PC-9 (cell line): Measurements from ENCODE around the gene CCDC78. TPM values are rescaled to one million over a fixed set of nuclear protein-coding genes. Genes with fewer than 3 reads are reported as not detected.
"Not testable (repeated sequence)": the region's sequence is repeated elsewhere in the genome, so short reads cannot be mapped to it uniquely, and the experiment has no call there.

Source experiments
- BruUV-seq: library from RNA; stranded (reverse); fragments of 400-500 nt; replicated peaks from 2 replicates; lab custom pipeline; 2021; lab: Mats Ljungman, UMichigan
- CTCF ChIA-PET: fragments of 300-600 bp; sonication (Branson Sonifier 250); formaldehyde crosslinking; loops from one replicate; lab custom pipeline; 2022; ENCODE audit warnings: antibody characterized with exemption; lab: Charles Lee
- POLR2A ChIA-PET: fragments of 300-600 bp; sonication (Branson Sonifier 250); formaldehyde crosslinking; loops from one replicate; lab custom pipeline; 2022; ENCODE audit warnings: antibody characterized with exemption; ENCODE audit not compliant: unreplicated experiment; lab: Charles Lee
- DNase-seq, 2 experiments: peaks; one replicate each; pipeline versions ENCODE4 v3.0.0 to v3.0.0-alpha.2; 2015 to 2022; ENCODE audit warnings: mixed read lengths in 1 of 2
- H2AFZ ChIP-seq: fragments of 200-600 bp; sonication (generic); 2 replicates; pipeline ENCODE4 v1.8.1; 2017; ENCODE audit warnings: antibody characterized with exemption
- H3F3A ChIP-seq: fragments of 200-600 bp; sonication (generic); 2 replicates; pipeline ENCODE4 v1.8.1; 2017; ENCODE audit warnings: antibody characterized with exemption, mild to moderate bottlenecking, low read depth; ENCODE audit not compliant: insufficient read depth
- H3K27ac ChIP-seq: fragments of 200-600 bp; sonication (generic); 2 replicates; pipeline ENCODE4 v1.6.1; 2016; ENCODE audit warnings: mixed run types
- H3K27me3 ChIP-seq: fragments of 200-600 bp; sonication (generic); 2 replicates; pipeline ENCODE4 v1.6.1; 2016; ENCODE audit warnings: low read depth, mixed run types; ENCODE audit not compliant: insufficient read depth
- H3K36me3 ChIP-seq: fragments of 200-600 bp; sonication (generic); 2 replicates; pipeline ENCODE4 v1.6.1; 2016; ENCODE audit warnings: low read depth, mixed run types
- H3K4me1 ChIP-seq: fragments of 200-600 bp; sonication (generic); replicated peaks from 2 replicates; pipeline ENCODE4 v1.6.1; 2016; ENCODE audit warnings: mixed run types; ENCODE audit not compliant: insufficient read depth
- H3K4me2 ChIP-seq: fragments of 200-600 bp; sonication (generic); 2 replicates; pipeline ENCODE4 v1.6.1; 2017; ENCODE audit warnings: mixed run types
- H3K4me3 ChIP-seq: fragments of 200-600 bp; sonication (generic); 2 replicates; pipeline ENCODE4 v1.6.1; 2016; ENCODE audit warnings: mixed run types
- H3K79me2 ChIP-seq: fragments of 200-600 bp; sonication (generic); 2 replicates; pipeline ENCODE4 v1.6.1; 2017; ENCODE audit warnings: low read depth, mixed run types
- H3K9me2 ChIP-seq: fragments of 200-600 bp; sonication (generic); 2 replicates; pipeline ENCODE4 v1.8.1; 2017; ENCODE audit warnings: mild to moderate bottlenecking; ENCODE audit not compliant: insufficient read depth
- H3K9me3 ChIP-seq: fragments of 200-600 bp; sonication (generic); 2 replicates; pipeline ENCODE4 v1.8.1; 2016; ENCODE audit warnings: low read depth; ENCODE audit not compliant: insufficient read depth
- H4K20me1 ChIP-seq: fragments of 200-600 bp; sonication (generic); 2 replicates; pipeline ENCODE4 v1.8.1; 2017; ENCODE audit not compliant: insufficient read depth
- EZH2 ChIP-seq: fragments of 200-600 bp; sonication (generic); IDR thresholded peaks from 2 replicates; pipeline ENCODE4 v1.8.0; 2017; ENCODE audit warnings: antibody characterized with exemption, low read depth
- intact Hi-C: fragments of 100-400 bp; cut with micrococcal nuclease; formaldehyde crosslinking; loops from one replicate; pipeline ENCODE4 v1.10.0; 2022; ENCODE audit not compliant: unreplicated experiment
- total RNA-seq: library from RNA; stranded (reverse); gene quantifications from 2 replicates; pipeline ENCODE4 v1.2.3, GENCODE V29; 2021
- TF ChIP-seq, protein P1 (sequence below): fragments of 200-600 bp; sonication (generic); conservative IDR thresholded peaks from 2 replicates; pipeline ENCODE4 v1.6.1; 2017; ENCODE audit warnings: mixed run types, antibody characterized with exemption, mild to moderate bottlenecking, moderate library complexity

Gene CCDC78
- total RNA-seq, 1 experiment from 2014 or later = 4.2 TPM

DNA sequence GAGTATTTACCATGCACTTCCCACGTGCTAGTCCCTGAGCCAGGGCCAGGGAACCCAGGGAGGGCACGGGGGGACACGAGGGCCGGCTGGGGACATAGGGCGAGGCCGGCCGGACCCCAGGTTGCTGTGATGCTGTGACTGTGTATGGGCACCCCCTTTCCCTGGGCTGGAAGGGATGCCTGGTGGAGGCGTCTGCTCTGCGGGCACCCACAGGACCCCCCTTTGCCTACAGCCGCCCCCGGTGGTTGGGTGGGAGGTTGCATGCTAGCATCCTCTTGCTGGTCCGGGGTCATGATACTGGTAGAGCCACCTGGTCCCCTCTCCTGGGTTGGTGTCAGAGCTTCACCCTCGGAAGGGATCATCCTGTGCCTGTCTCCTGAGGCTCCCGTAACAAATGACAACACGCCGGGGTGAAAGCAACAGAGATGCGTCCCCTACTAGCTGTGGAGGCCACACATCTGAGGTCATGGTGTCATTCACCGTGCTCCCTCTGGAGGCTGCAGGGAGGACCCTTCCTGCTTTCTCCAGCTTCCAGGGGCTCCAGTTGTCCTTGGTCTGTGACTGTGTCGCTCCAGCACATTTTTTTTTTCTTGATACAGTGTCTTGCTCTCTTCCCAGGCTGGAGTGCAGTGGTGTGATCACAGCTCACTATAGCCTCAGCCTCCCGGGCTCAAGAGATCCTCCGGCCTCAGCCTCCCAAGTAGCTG, 17.7 kb upstream of the CCDC78 start:
- Histone ChIP-seq H3K4me3 (no peak overlapping the region), H3K4me2 (no peak overlapping the region), H3K27me3 (no peaks in the 10 kb centered on the region), H3F3A (peaks cover 5% of the 10 kb centered on the region; the same call in 1 of the 2 replicates), H2AFZ (no peak overlapping the region), H3K4me1 (no peaks in the 10 kb centered on the region; the same call in 1 of the 2 replicates), H3K9me2 (no peaks in the 10 kb centered on the region), H3K27ac (no peak overlapping the region), H3K36me3 (no peaks in the 10 kb centered on the region), H4K20me1 (no peaks in the 10 kb centered on the region), H3K79me2 (peaks cover 11% of the 10 kb centered on the region; the same call in 1 of the 2 replicates), H3K9me3 (no peaks in the 10 kb centered on the region)
- CTCF ChIA-PET = no interaction called here
- intact Hi-C loops = no loop called here
- POLR2A ChIA-PET = interaction anchor here (0.7 kb wide), 2 partner anchors 39 to 65 kb away, joined by 3 to 4 read pairs; no protein-coding TSS in a partner anchor
- no TSS peak for BruUV-seq
- peak in 1 of 2 experiments; percentile 17 for DNase-seq
- no peak for TF ChIP-seq EZH2
- TF ChIP-seq, protein P1, sequence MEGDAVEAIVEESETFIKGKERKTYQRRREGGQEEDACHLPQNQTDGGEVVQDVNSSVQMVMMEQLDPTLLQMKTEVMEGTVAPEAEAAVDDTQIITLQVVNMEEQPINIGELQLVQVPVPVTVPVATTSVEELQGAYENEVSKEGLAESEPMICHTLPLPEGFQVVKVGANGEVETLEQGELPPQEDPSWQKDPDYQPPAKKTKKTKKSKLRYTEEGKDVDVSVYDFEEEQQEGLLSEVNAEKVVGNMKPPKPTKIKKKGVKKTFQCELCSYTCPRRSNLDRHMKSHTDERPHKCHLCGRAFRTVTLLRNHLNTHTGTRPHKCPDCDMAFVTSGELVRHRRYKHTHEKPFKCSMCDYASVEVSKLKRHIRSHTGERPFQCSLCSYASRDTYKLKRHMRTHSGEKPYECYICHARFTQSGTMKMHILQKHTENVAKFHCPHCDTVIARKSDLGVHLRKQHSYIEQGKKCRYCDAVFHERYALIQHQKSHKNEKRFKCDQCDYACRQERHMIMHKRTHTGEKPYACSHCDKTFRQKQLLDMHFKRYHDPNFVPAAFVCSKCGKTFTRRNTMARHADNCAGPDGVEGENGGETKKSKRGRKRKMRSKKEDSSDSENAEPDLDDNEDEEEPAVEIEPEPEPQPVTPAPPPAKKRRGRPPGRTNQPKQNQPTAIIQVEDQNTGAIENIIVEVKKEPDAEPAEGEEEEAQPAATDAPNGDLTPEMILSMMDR = 0 out of 2 replicates have a peak, but pooled peaks have one; percentile 25

DNA sequence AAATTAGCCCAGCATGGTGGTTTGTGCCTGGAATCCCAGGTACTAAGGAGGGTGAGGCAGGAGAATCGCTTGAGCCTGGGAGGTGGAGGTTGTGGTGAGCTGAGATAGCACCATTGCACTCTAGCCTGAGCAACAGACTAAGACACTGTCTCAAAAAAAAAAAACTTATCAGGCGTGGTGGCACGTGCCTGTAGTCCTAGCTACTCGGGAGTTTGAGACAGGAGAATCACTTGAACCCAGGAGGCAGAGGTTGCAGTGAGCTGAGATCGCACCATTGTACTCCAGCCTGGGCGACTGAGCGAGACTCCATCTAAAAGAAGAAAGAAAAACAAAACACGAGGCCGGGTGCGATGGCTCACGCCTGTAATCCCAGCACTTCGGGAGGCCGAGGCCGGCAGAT, 16.7 kb upstream of the CCDC78 start:
- DNase-seq, H3F3A ChIP-seq, H3K4me1 ChIP-seq, POLR2A ChIA-PET, H3K27me3 ChIP-seq, H3K4me3 ChIP-seq, H3K9me2 ChIP-seq, H3K27ac ChIP-seq, H3K36me3 ChIP-seq, H4K20me1 ChIP-seq, H2AFZ ChIP-seq, H3K4me2 ChIP-seq, intact Hi-C loops, BruUV-seq, H3K9me3 ChIP-seq: not testable (repeated sequence)
- H3K79me2 ChIP-seq = peaks cover 11% of the 10 kb centered on the region; the same call in 1 of the 2 replicates
- CTCF ChIA-PET = interaction anchor here (0.6 to 0.7 kb wide), 2 partner anchors 45 to 47 kb away, joined by 3 to 7 read pairs; partner anchors contain the start of genes CHTF18 and RPUSD1

- ChIA-PET POLR2A (interaction anchor here (0.5 kb wide), 1 partner anchor 19 kb away, joined by 3 read pairs; the partner anchor contains the start of gene MSLN), CTCF (interaction anchor here (0.6 to 0.7 kb wide), 4 partner anchors 14 to 47 kb away, joined by 3 to 10 read pairs (median 6); no protein-coding TSS in a partner anchor)
- Histone ChIP-seq H3K4me1 (no peaks in the 10 kb centered on the region; the same call in 1 of the 2 replicates), H3K4me3 (no peak overlapping the region), H3K4me2 (peak overlapping the region; percentile 78; the same call in 1 of the 2 replicates), H3K79me2 (peaks cover 11% of the 10 kb centered on the region; the same call in 1 of the 2 replicates), H3F3A (peaks cover 5% of the 10 kb centered on the region; the same call in 1 of the 2 replicates), H4K20me1 (no peaks in the 10 kb centered on the region), H3K9me2 (no peaks in the 10 kb centered on the region), H3K9me3 (no peaks in the 10 kb centered on the region), H2AFZ (no peak overlapping the region), H3K27me3 (no peaks in the 10 kb centered on the region), H3K27ac (no peak overlapping the region), H3K36me3 (no peaks in the 10 kb centered on the region)
- no TSS peak for BruUV-seq
- DNase-seq = peak in 1 of 2 experiments; percentile 12
- no peak for TF ChIP-seq EZH2
- TF ChIP-seq, protein P1 = no peak
- intact Hi-C loops = loop anchor here (2.0 kb wide), 2 partner anchors 19 to 35 kb away; partner anchors contain the start of gene MSLN
Observed at GRCh38 chr16:741986-742629, 15.9 kb upstream of the CCDC78 start.
